HG02943 (cell line): ENCODE results near the gene PEX6.

Experiments used
- ATAC-seq: cut with Tn5 transposase; IDR thresholded peaks from one replicate; pipeline ENCODE4 v1.9.1; 2021; ENCODE audit warnings: mild to moderate bottlenecking, low read depth, moderate library complexity; ENCODE audit not compliant: unreplicated experiment

Gene PEX6

GRCh38 chr6:42978839-42979522 lies at the start of gene PEX6:
Gene PEX6 (minus strand): TSS chr6:42979181. CDS start chr6:42979150, 31 bp downstream.
- peak; percentile 91 for ATAC-seq

GRCh38 chr6:43026365-43026764 lies 47.4 kb upstream of the PEX6 start:
- ATAC-seq: no peak

GRCh38 chr6:43024436-43024835 lies 45.5 kb upstream of the PEX6 start:
- ATAC-seq: no peak

GRCh38 chr6:43021270-43022047 lies 42.5 kb upstream of the PEX6 start, which contains the start of gene RRP36:
Gene RRP36 (plus strand): TSS chr6:43021623. CDS start chr6:43021655, 32 bp downstream.
- ATAC-seq: peak; percentile 70

- ATAC-seq: no peak
Observed at GRCh38 chr6:43020847-43021246, 41.9 kb upstream of the PEX6 start.

GRCh38 chr6:43020052-43020705 lies 41.2 kb upstream of the PEX6 start:
- no peak for ATAC-seq

GRCh38 chr6:43019152-43019551 lies 40.2 kb upstream of the PEX6 start:
- ATAC-seq: no peak

GRCh38 chr6:43016943-43017334 lies 38.0 kb upstream of the PEX6 start:
- ATAC-seq: no peak

GRCh38 chr6:43016176-43016942 lies 37.4 kb upstream of the PEX6 start:
- ATAC-seq: no peak

- ATAC-seq: no peak
Observed at GRCh38 chr6:43014434-43014909, 35.5 kb upstream of the PEX6 start.

GRCh38 chr6:43013843-43014433 lies 35.0 kb upstream of the PEX6 start, which contains the start of the genes KLHDC3 and MEA1:
Gene KLHDC3 (plus strand): TSS chr6:43014249. CDS start chr6:43017193, 2,944 bp downstream.
Gene MEA1 (minus strand): TSS chr6:43013946. CDS start chr6:43013813, 133 bp downstream.
- ATAC-seq: peak; percentile 93

GRCh38 chr6:43013097-43013842 lies 34.3 kb upstream of the PEX6 start:
- ATAC-seq: no peak

- no peak for ATAC-seq
Observed at GRCh38 chr6:43012364-43012763, 33.4 kb upstream of the PEX6 start.

- ATAC-seq: no peak
Observed at GRCh38 chr6:43011207-43011606, 32.2 kb upstream of the PEX6 start.

- no peak for ATAC-seq
Observed at GRCh38 chr6:43009124-43009523, 30.1 kb upstream of the PEX6 start.

- ATAC-seq: no peak
Observed at GRCh38 chr6:43007126-43007525, 28.1 kb upstream of the PEX6 start.

GRCh38 chr6:43006251-43006650 lies 27.3 kb upstream of the PEX6 start:
- ATAC-seq: no peak

GRCh38 chr6:43005844-43006243 lies 26.9 kb upstream of the PEX6 start:
- no peak for ATAC-seq

GRCh38 chr6:43001843-43002242 lies 22.9 kb upstream of the PEX6 start:
- ATAC-seq: no peak
